LNCaP clone FGC (cell line): ENCODE data around the gene NUDT3.

Experiments
- DNase-seq: peaks from one replicate; pipeline ENCODE4 v3.0.0-alpha.2; 2011; ENCODE audit warnings: low read depth
- H3K4me3 ChIP-seq: 2 replicates; pipeline ENCODE4 v1.5.1; 2011; ENCODE audit warnings: mild to moderate bottlenecking, low read depth, low read length, control low read depth
- TF ChIP-seq, protein P1 (sequence below): IDR thresholded peaks from 2 replicates; pipeline ENCODE4 v1.5.1; 2012; ENCODE audit warnings: mild to moderate bottlenecking; ENCODE audit not compliant: control insufficient read depth, insufficient read depth; ENCODE audit errors: extremely low read depth

Gene NUDT3

DNA sequence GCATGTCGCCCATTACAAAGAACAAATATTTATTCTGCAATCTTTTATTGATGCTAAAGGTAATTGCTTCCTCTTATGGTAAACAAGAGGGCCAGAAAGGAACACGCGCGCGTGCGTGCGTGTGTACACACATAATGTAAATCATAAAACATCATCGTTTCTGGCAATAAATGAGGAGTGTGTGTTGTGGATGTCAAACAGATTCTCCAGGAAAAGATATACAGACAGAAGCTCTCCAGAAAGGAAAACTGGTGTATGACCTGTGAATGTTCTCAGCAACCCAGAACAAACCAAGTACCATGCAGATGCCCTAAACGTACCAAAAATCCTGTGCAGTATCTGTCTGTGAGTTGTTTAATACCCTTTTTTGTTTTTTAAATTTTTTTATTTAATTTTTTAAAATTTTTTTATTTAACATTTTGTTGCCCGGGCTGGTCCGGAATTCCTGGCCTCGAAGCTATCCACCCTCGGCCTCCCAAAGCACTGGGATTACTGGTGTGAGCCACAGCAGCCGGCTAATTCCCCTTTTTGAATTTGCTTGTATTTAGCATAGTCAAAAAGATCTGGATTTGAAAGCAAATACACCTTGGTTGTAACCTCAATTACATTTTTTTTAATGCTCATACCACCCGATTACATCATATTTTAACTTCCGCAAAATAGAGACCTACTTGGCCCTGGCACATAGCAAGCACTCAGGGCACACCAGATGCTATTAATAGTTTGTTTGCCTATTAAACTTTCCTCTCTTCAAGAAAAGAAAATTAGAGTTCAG is 909 bp upstream of the NUDT3 start:
- TF ChIP-seq, protein P1, sequence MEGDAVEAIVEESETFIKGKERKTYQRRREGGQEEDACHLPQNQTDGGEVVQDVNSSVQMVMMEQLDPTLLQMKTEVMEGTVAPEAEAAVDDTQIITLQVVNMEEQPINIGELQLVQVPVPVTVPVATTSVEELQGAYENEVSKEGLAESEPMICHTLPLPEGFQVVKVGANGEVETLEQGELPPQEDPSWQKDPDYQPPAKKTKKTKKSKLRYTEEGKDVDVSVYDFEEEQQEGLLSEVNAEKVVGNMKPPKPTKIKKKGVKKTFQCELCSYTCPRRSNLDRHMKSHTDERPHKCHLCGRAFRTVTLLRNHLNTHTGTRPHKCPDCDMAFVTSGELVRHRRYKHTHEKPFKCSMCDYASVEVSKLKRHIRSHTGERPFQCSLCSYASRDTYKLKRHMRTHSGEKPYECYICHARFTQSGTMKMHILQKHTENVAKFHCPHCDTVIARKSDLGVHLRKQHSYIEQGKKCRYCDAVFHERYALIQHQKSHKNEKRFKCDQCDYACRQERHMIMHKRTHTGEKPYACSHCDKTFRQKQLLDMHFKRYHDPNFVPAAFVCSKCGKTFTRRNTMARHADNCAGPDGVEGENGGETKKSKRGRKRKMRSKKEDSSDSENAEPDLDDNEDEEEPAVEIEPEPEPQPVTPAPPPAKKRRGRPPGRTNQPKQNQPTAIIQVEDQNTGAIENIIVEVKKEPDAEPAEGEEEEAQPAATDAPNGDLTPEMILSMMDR, result no peak
- peak overlapping the region; percentile 66 for H3K4me3 ChIP-seq
- peak; percentile 87 for DNase-seq

- no peak for DNase-seq
- H3K4me3 ChIP-seq, result peak overlapping the region; percentile 66
- TF ChIP-seq, protein P1, result no peak
Observed at GRCh38 chr6:34391786-34392496, 528 bp downstream of the NUDT3 start.

GRCh38 chr6:34391473-34391785 is 1.0 kb downstream of the NUDT3 start:
- H3K4me3 ChIP-seq, result peak overlapping the region; percentile 66
- no peak for DNase-seq
- TF ChIP-seq, protein P1, result no peak

DNA sequence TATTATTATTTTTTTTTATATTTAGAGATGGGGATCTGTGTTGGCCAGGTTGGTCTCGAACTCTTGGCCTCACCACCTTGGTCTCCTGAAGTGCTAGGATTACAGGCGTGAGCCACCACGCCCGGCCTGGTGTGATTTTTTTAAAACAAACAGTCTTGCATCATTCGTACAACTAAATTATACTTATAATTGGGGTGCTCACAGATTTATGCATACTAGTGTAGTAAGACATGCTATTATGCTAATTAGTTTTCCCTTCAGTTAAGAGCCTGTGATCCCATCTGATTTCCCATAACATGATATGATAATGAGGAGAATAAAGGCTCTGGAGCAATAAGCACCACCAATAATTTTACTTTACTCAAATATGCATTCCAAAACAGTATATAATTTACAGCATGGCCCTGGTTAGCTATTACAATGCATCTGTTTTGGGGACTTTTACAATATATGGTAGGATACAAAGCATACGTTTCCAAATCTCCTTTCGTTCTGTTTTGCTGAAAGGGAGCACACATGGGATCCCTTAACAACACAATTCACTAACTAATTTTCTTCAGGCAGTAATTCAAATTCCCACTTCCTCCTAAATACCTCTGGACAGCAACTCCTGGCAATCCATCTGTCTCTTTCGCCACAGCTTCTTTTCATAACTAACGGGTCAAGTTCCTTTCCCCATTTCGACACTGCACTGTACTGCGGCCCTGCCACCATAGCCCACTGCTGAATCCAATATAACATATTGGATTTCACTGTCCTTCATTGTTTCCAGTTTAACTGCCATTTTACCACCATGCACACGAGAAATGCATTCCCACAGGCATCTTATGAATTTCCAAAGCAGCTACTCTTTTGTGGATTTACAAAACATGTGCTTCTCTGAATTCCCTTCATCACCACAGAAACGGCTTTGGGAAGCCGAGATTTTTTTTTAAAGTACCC is 1.7 kb downstream of the NUDT3 start:
- TF ChIP-seq, protein P1, result no peak
- DNase-seq, result peak; percentile 23
- H3K4me3 ChIP-seq, result peak overlapping the region; percentile 66

DNA sequence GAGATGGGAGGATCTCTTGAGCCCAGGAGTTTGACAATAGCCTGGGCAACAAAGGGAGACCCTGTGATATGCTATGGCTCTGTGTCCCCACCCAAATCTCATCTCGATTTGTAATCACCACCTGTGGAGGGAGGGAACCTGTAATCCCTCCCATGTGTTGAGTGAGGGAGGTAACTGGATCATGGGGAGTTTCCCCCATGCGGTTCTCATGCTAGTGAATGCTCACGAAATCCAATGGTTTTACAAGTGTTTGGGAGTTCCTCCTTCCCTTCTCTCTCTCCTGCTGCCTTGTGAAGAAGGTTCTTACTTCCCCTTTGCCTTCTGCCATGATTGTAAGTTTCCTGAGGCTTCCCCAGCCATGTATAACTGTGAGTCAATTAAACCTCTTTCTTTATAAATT is 3.4 kb downstream of the NUDT3 start:
- TF ChIP-seq, protein P1, result no peak
- no peak for DNase-seq
- H3K4me3 ChIP-seq, result no peak overlapping the region

DNA sequence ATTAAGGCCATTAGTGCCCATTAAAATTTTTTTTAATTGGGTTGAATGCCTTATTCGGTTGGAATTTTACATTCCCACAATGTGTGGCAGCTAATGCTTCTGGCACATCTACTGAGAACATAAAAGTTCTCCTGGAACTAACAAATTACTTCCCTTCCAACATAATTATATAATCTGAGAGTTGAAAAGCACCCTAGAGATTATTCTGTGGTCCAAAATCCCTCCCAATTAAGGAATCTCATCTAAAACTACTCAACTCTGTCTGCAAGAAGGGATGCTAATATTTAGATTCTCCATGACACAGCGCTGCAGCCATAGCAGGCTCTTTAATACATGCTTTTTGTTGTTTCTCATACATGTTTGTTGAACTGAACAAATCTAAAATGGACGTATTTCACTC is 4.0 kb downstream of the NUDT3 start:
- no peak overlapping the region for H3K4me3 ChIP-seq
- no peak for DNase-seq
- TF ChIP-seq, protein P1, result no peak
